ENCODE results near the gene DNAJB12. TPM values are rescaled to one million over a fixed set of nuclear protein-coding genes. Genes with fewer than 3 reads are reported as not detected.

The DNAJB12 gene
- total RNA-seq, 1 experiment from 2014 or later, result 27.6 TPM

DNA sequence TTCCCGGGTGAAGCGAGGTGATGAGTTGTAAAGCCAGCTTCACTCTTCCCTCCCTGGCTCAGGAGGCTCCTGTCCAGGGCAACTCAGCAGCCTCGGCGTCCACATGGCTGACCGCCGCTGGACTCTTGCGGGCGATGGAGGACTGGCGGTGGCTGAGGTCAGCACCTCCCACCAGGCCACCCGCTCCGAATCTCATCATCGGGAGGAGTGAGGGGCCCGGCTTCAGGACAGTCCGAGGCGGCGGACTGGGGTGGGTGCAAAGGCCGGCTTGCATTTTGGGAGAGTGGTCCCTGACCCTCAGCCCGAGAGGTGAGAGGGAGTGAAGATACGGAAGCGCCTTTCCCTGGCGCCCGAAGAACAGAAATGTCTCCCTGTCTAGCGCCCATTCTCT lies 759 bp downstream of the DNAJB12 start:
- peaks cover 2% of the 10 kb centered on the region; the same call in 1 of the 2 replicates for H3K79me2 ChIP-seq (ENCODE audit: insufficient read depth, low read length)
- H4K8ac ChIP-seq (replicated peaks; ENCODE audit: insufficient read length, low read depth, low read length), result no peak overlapping the region
- Mint-ChIP-seq H3K4me3 (peak overlapping the region; percentile 97), H3K36me3 (ENCODE audit: insufficient read depth in 1 of 3, low read depth in 3 of 3) (peaks cover 1 to 15% (median 3%) of the 10 kb centered on the region in 3 experiments; a peak in 4 of 7 replicates), H3K4me1 (peaks cover 25 to 28% of the 10 kb centered on the region in 2 experiments), H3K27me3 (ENCODE audit: low read depth) (no peaks in the 10 kb centered on the region), H3K9me3 (no peaks in the 10 kb centered on the region), H3K27ac (peak overlapping the region in 2 of 3 experiments; percentile 100; a peak in 4 of 7 replicates)
- no peak overlapping the region for H2AFZ ChIP-seq (ENCODE audit: low read length)
- H3K18ac ChIP-seq (ENCODE audit: insufficient read length, low read depth, low read length), result no peak overlapping the region
- no peaks in the 10 kb centered on the region for H3K27me3 ChIP-seq (ENCODE audit: insufficient read depth, low read length)
- no peak overlapping the region for H2BK5ac ChIP-seq (ENCODE audit: insufficient read length, low read length)
- no peak overlapping the region for H4K91ac ChIP-seq (ENCODE audit: insufficient read length, low read depth, low read length)
- peak overlapping the region; percentile 98 for H3K9ac ChIP-seq (ENCODE audit: extremely low read depth, insufficient read length, low read length)
- peaks cover 5% of the 10 kb centered on the region for H3K23me2 ChIP-seq (ENCODE audit: insufficient read length, low read depth, low read length, poor library complexity, severe bottlenecking)
- no peak overlapping the region for H3T11ph ChIP-seq (ENCODE audit: low read length)
- DNase-seq, result no peak
- H2BK12ac ChIP-seq (ENCODE audit: insufficient read length, low read depth, low read length), result no peak overlapping the region
- H3K56ac ChIP-seq (ENCODE audit: insufficient read length, low read depth, low read length), result no peak overlapping the region
- no peaks in the 10 kb centered on the region for H3K4me1 ChIP-seq (ENCODE audit: insufficient read depth, low read length)
- H4K5ac ChIP-seq (ENCODE audit: insufficient read length, low read depth, low read length), result no peak overlapping the region
- no peaks in the 10 kb centered on the region for H4K20me1 ChIP-seq (ENCODE audit: control insufficient read depth, insufficient read depth, insufficient read length)
- H3K27ac ChIP-seq (ENCODE audit: insufficient read length, low read depth, low read length), result no peak overlapping the region
- H2AK5ac ChIP-seq (ENCODE audit: insufficient read length, low read length), result no peak overlapping the region
- H2BK15ac ChIP-seq (ENCODE audit: low read depth, low read length), result no peak overlapping the region
- peak overlapping the region; percentile 80 for H3K4me2 ChIP-seq (ENCODE audit: insufficient read depth, insufficient read length, low read length)
- H3K79me1 ChIP-seq (ENCODE audit: insufficient read depth, low read depth, low read length, poor library complexity, severe bottlenecking), result no peaks in the 10 kb centered on the region
- no CpG with 5 or more reads among the region's 23 CpGs for WGBS (ENCODE audit: extremely low coverage, insufficient read length, low lambda C conversion rate)
- H3K23ac ChIP-seq (ENCODE audit: insufficient read length, low read depth, low read length), result no peak overlapping the region
- H2BK120ac ChIP-seq (ENCODE audit: low read depth, low read length, poor library complexity, severe bottlenecking), result no peak overlapping the region
- no peak overlapping the region for H2BK20ac ChIP-seq (ENCODE audit: low read depth, low read length, poor library complexity, severe bottlenecking)
- peak overlapping the region; percentile 10; the same call in 1 of the 2 replicates for H3K14ac ChIP-seq (ENCODE audit: insufficient read depth, low read length)
- TF ChIP-seq, protein P1, sequence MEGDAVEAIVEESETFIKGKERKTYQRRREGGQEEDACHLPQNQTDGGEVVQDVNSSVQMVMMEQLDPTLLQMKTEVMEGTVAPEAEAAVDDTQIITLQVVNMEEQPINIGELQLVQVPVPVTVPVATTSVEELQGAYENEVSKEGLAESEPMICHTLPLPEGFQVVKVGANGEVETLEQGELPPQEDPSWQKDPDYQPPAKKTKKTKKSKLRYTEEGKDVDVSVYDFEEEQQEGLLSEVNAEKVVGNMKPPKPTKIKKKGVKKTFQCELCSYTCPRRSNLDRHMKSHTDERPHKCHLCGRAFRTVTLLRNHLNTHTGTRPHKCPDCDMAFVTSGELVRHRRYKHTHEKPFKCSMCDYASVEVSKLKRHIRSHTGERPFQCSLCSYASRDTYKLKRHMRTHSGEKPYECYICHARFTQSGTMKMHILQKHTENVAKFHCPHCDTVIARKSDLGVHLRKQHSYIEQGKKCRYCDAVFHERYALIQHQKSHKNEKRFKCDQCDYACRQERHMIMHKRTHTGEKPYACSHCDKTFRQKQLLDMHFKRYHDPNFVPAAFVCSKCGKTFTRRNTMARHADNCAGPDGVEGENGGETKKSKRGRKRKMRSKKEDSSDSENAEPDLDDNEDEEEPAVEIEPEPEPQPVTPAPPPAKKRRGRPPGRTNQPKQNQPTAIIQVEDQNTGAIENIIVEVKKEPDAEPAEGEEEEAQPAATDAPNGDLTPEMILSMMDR (conservative IDR thresholded peaks at IDR 0.05), result no peak
- no peak overlapping the region for H3K4ac ChIP-seq (ENCODE audit: low read depth, low read length)
- no peaks in the 10 kb centered on the region for H3K9me3 ChIP-seq (ENCODE audit: control insufficient read depth, low read depth, low read length)
